Spleen (tissue), 7 donors: ENCODE results near the gene ARHGAP22.

Experiments
- POLR2AphosphoS5 ChIP-seq, 3 donors: sonication (generic); formaldehyde crosslinking; IDR thresholded peaks; one replicate each; pipeline ENCODE4 v1.5.1; 2017; ENCODE audit warnings: antibody characterized with exemption in 3 of 3
- TF ChIP-seq, protein P1 (sequence below), 11 experiments: fragments of 200-600 bp in 7 of 11; fragments of 450-650 bp in 4 of 11; sonication (generic) in 4 of 11; IDR thresholded peaks in 8 of 11; conservative IDR thresholded peaks in 3 of 11; 1 replicate in 7 of 11; 2 replicates in 4 of 11; pipeline versions ENCODE4 v1.4.0 to v1.8.0; 2016 to 2021; ENCODE audit warnings: antibody characterized with exemption in 11 of 11, inconsistent platforms in 4 of 11, mild to moderate bottlenecking in 1 of 11
- donor health status: DM: no; HTN: no; CAD: no; lungs with moderate emphysema.
- donor health status: DM: no; HTN: no; CAD: no.
- donor health status: DM: no; HTN: no; CAD: no.

DNA sequence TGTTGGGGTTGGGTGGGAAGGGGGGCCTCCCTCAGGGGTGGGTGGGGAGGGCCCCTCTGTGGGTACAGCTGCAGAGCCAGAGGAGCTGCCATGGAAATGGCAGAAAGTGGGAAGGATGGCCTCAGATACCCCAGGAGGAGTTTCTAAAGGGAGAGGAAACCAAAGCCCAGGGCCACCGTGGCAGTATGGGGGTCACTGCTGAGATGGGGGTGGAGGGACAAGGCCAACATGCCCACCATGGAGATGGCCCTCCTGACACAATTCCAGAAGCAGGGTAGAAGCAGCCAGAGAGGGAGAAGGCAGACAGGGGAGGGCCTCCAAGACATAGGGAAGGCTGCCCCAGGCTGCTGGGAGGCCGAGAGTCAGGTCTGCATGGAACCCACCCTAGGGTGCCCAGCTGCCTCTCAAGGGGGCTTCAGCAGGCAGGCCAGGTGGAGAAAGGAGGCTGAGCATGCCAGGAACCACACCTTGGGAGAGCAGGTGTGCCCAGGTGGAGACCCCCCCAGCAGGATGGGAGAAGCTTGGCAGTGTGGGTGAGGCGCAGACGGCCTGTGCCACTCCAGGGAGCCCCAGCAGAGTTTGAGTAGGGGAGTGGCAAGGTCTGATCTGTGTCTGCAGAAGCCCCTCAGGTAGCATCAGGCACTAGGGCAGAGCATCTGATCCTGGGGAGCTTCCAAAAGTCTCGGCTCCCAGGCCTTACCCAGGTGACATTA is 146.8 kb downstream of the ARHGAP22 start:
- TF ChIP-seq POLR2AphosphoS5 (IDR thresholded peaks at IDR 0.05), result no peak
- TF ChIP-seq, protein P1, sequence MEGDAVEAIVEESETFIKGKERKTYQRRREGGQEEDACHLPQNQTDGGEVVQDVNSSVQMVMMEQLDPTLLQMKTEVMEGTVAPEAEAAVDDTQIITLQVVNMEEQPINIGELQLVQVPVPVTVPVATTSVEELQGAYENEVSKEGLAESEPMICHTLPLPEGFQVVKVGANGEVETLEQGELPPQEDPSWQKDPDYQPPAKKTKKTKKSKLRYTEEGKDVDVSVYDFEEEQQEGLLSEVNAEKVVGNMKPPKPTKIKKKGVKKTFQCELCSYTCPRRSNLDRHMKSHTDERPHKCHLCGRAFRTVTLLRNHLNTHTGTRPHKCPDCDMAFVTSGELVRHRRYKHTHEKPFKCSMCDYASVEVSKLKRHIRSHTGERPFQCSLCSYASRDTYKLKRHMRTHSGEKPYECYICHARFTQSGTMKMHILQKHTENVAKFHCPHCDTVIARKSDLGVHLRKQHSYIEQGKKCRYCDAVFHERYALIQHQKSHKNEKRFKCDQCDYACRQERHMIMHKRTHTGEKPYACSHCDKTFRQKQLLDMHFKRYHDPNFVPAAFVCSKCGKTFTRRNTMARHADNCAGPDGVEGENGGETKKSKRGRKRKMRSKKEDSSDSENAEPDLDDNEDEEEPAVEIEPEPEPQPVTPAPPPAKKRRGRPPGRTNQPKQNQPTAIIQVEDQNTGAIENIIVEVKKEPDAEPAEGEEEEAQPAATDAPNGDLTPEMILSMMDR (IDR thresholded peaks at IDR 0.05 in 8 of 11, conservative IDR thresholded peaks at IDR 0.05 in 3 of 11), result no peak
